NCI-H1436 treated with DMSO at 0.1 percent for 48 hours (cell line): ENCODE results near the gene CNTN4.

Experiments used
- DNase-seq: peaks from one replicate; lab custom pipeline; 2025; lab: John Stamatoyannopoulos, UW

Gene CNTN4

GRCh38 chr3:3059645-3060044 lies 961.0 kb downstream of the CNTN4 start:
- no peak for DNase-seq

- no peak for DNase-seq
Observed at GRCh38 chr3:3064297-3064696, 965.6 kb downstream of the CNTN4 start.

DNA sequence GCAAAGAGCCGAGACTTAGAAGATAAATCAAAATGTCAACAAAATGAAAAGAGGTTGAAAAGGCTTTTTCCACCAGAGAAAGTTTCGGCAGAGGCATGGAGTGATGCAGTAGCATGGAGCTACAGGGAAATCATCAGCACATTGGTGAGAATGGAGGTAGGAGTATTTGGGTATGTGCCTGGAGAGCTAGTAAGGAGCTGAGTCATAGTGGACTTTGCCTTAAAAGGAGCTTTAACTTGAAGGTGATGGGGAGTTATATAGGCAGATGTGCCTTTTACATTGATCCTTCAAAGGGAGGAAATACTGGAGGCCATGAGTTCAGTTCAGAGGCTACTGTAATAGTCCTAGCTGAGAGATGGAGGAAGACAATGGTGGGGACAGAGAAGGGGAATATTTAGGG lies 967.2 kb downstream of the CNTN4 start:
- no peak for DNase-seq

GRCh38 chr3:3066378-3066777 lies 967.7 kb downstream of the CNTN4 start:
- DNase-seq = no peak

- DNase-seq = no peak
Observed at GRCh38 chr3:3066910-3067309, 968.2 kb downstream of the CNTN4 start.

DNA sequence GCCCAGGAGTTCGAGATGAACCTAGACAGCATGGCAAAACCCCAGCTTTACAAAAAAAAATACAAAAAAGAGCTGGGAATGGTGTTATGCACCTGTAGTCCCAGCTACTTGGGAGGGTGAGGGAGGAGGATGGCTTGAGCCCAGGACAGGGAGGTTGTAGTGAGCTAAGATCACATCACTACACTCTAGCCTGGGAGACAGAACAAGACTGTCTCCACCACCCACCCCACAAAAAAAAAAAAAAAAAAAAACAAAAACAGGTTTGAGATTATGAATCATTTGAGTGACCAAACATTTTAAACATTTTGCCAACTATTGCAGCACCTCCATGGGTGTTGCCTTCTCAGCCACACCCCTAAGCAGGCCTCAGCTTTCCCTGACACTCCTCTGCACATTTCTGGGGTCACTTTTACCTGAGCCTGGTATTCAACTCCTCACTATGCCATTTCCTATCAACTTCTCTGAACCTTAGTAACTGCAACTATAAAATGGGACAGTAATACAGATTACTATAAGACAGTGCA lies 969.8 kb downstream of the CNTN4 start:
- DNase-seq = no peak

GRCh38 chr3:3069723-3070122 lies 971.1 kb downstream of the CNTN4 start:
- DNase-seq = no peak

DNA sequence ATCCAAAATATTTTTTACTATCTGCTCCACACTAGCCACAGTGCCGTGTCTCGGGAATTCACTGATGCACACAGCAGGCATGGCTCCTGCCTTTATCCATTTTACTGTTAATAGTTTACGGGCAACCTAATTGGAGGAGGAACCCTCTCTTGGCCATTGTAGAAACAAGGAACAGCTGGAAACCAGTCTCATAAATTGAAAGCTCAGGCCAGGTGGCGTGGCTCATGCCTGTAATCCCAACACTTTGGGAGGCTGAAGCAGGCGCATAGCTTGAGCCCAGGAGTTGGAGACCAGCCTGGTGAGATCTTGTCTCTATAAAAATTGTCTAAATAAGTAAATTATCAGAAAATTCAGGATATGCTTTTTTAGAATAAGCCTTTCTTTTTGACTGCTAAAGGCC lies 972.5 kb downstream of the CNTN4 start:
- DNase-seq = no peak

- DNase-seq = no peak
Observed at GRCh38 chr3:3074551-3075257, 976.0 kb downstream of the CNTN4 start.

DNA sequence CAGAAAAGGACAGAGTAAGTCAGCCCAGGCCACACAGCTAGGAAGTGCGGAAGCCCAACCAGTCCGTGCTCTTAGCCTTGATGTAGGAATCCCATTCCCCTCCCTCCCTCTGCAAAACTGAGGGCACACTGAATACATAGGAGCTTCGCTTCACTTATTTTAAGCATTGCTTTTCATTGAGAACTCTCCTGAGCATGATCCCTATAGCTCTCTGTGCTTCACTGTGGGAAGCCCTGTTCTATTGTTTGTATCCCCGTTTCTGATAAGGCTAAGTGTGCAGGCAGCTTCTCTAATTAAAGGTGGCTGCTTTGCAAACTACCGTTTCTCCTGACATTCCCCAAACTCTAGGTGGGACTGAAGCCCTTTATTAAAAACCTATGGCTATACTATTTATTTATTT lies 981.6 kb downstream of the CNTN4 start:
- DNase-seq = no peak

DNA sequence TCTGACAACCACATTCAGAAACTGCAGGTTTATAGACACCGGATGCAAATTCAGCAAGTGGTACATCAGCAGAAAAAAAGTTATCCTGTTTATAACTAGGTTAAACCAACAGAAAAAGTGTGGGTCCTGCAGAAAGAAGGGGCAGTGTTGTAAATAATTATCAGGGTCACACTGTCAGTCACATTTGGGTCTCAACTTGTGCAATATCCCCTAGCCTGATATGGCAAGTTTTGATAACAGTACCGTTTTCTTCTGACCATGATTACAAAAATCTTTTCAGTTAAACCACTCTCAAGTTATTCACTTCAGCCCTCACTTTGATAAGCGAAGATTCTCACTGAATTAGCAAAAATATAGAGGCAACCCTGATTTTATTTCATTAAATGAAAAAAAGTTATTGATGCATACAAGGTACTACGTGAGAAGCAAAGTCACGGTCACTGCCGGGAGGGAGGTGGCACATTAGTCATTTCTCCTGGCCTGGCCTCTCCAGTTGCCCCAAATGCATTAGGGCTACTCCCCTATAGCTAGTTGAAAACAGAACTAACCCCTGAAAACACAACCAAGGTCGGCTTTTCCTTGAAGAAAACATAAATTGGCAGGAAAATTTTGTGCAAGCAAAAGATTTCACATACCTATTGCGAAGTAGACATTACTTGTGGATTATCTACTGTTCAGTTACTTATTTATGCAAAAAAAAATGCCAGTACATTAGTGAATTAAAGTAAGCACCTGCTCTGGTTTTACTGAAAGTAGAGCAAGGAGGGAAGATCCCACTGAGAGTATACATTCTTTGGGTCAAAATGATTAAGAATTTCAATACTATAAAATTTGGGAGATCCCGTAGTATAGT lies 982.9 kb downstream of the CNTN4 start:
- no peak for DNase-seq

- no peak for DNase-seq
Observed at GRCh38 chr3:3082234-3082924, 983.7 kb downstream of the CNTN4 start.

GRCh38 chr3:3084890-3085289 lies 986.2 kb downstream of the CNTN4 start:
- DNase-seq = no peak

GRCh38 chr3:3085782-3086181 lies 987.1 kb downstream of the CNTN4 start:
- DNase-seq = no peak

GRCh38 chr3:3086239-3086638 lies 987.6 kb downstream of the CNTN4 start:
- DNase-seq = no peak

DNA sequence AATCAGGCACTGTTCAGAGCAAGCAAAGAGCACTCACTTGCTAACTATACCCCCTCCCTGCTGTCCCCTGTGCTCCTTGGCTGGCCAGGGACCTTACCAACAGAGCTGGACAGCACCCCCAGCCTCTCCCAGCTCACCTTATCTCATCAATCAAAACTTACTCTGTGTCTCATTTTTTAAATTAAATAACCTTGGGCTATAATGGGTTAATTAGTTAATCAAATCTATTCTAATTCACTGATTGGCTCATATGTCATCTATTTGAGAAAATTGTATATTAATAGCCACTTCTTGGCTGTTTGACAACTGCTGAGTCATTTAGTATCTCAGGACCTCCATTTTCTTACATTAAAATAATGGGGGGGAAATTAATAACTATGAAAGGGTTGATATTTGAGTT lies 988.6 kb downstream of the CNTN4 start:
- no peak for DNase-seq

DNA sequence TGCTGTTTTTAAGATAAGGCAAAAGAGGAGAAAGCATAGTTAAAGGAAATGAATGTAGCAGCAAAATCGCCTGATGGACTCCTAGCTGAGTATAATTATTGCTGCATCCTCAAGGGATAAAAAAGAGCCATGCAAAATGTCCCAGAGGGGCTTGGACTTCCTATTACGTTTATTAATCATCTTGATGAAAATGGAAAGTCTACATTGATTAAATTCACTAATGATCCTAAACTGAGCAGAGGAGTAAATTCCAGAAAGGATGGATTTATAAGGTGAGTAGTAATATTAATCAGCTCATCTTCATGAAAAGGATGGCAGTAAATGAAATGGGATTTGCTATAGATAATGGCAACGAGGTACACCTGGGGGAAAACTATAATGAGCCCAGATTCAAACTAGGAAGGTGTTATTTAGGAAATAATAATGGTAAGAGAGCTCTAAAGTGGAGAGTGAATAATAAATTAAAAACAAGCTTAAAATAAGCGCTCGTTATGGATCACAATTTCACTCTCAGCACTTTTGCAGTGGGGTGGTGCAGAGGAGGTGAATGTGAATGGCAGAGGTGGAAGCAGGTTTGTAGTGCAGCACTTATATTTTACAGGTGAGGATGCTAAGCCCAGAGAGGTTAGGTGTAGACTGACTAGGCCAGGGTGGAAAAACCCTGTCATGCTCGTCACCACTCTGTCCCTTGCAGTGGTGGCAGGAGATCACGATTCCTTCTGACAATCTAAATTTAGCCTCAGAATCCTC lies 989.2 kb downstream of the CNTN4 start:
- DNase-seq = no peak

GRCh38 chr3:3089017-3089416 lies 990.4 kb downstream of the CNTN4 start:
- no peak for DNase-seq

- DNase-seq = no peak
Observed at GRCh38 chr3:3097958-3098357, 999.3 kb downstream of the CNTN4 start.

- DNase-seq = no peak
Observed at GRCh38 chr3:3101660-3102458, 1003.2 kb downstream of the CNTN4 start.

- no peak for DNase-seq
Observed at GRCh38 chr3:3102751-3103150, 1004.1 kb downstream of the CNTN4 start.
